Endothelial cell of umbilical vein (primary cell): ENCODE measurements around the gene KIAA0930. TPM values are rescaled to one million over a fixed set of nuclear protein-coding genes. Genes with fewer than 3 reads are reported as not detected.

Source experiments
- BruUV-seq: library from RNA; stranded (reverse); fragments of 400-500 nt; replicated peaks from 2 replicates; lab custom pipeline; 2021; lab: Mats Ljungman, UMichigan
- CTCF ChIA-PET: fragments of 300-600, 350-600 bp; sonication (Branson Sonifier 250); formaldehyde crosslinking; loops from one replicate; lab custom pipeline; 2021; ENCODE audit warnings: antibody characterized with exemption, inconsistent platforms; lab: Charles Lee
- POLR2A ChIA-PET: fragments of 300-600, 350-600 bp; sonication (Branson Sonifier 250); formaldehyde crosslinking; loops from one replicate; lab custom pipeline; 2021; ENCODE audit warnings: antibody characterized with exemption, inconsistent platforms; lab: Charles Lee
- DNase-seq: peaks from one replicate; pipeline ENCODE4 v3.0.0-alpha.2; 2011; ENCODE audit warnings: low read depth, low spot score
- FAIRE-seq: peaks from 2 replicates; lab custom pipeline; 2011; peaks lifted over from hg19 to GRCh38; lab: Jason Lieb, UNC
- H2AFZ ChIP-seq: 2 replicates; pipeline ENCODE4 v1.6.0; 2012; ENCODE audit warnings: low read depth, low read length, control low read depth, inconsistent platforms
- H3K27ac ChIP-seq: 2 replicates; pipeline ENCODE4 v1.5.1; 2011; ENCODE audit warnings: low read depth, mild to moderate bottlenecking, control low read depth, low read length, moderate library complexity; ENCODE audit not compliant: insufficient read depth
- H3K27me3 ChIP-seq, 2 experiments: 2 replicates each; pipeline versions ENCODE4 v1.6.0 to v1.6.1; 2011; ENCODE audit warnings: low read length in 2 of 2, mixed read lengths in 1 of 2; ENCODE audit not compliant: control insufficient read depth in 2 of 2, insufficient read depth in 2 of 2
- H3K36me3 ChIP-seq, 2 experiments: 2 replicates in 1 of 2; 3 replicates in 1 of 2; pipeline ENCODE4 v1.5.1; 2011; ENCODE audit warnings: low read length in 2 of 2, mild to moderate bottlenecking in 1 of 2, moderate library complexity in 1 of 2; ENCODE audit not compliant: control insufficient read depth in 2 of 2, insufficient read depth in 2 of 2; ENCODE audit errors: extremely low read depth in 1 of 2
- H3K4me1 ChIP-seq: 3 replicates; pipeline ENCODE4 v1.5.1; 2011; ENCODE audit warnings: mild to moderate bottlenecking, low read length; ENCODE audit not compliant: control insufficient read depth, insufficient read depth; ENCODE audit errors: extremely low read depth
- H3K4me2 ChIP-seq: 2 replicates; pipeline ENCODE4 v1.6.1; 2011; ENCODE audit warnings: low read length, control low read depth, mixed read lengths; ENCODE audit not compliant: insufficient read depth
- H3K4me3 ChIP-seq, 3 experiments: fragments of 200-600 bp in 1 of 3; sonication (generic), shearing (Covaris generic) in 1 of 3; replicated peaks in 1 of 3; 2 replicates each; pipeline ENCODE4 v1.5.1; 2011 to 2016; ENCODE audit warnings: control low read depth in 3 of 3, low read length in 3 of 3, mild to moderate bottlenecking in 2 of 3, inconsistent platforms in 1 of 3, low read depth in 1 of 3, moderate library complexity in 1 of 3; ENCODE audit not compliant: insufficient read depth in 1 of 3
- H3K79me2 ChIP-seq: 2 replicates; pipeline ENCODE4 v1.6.0; 2012; ENCODE audit warnings: low read length, inconsistent platforms; ENCODE audit not compliant: control insufficient read depth, insufficient read depth
- H3K9ac ChIP-seq: replicated peaks from 2 replicates; pipeline ENCODE3; 2011; ENCODE audit warnings: low read length, control low read depth; ENCODE audit not compliant: insufficient read depth; ENCODE audit errors: extremely low read depth
- H3K9me1 ChIP-seq: replicated peaks from 3 replicates; pipeline ENCODE4 v1.6.0; 2011; ENCODE audit warnings: mild to moderate bottlenecking, low read length; ENCODE audit not compliant: control insufficient read depth, insufficient read depth; ENCODE audit errors: extremely low read depth
- H3K9me3 ChIP-seq: replicated peaks from 2 replicates; pipeline ENCODE4 v1.5.1; 2012; ENCODE audit warnings: low read length, inconsistent platforms; ENCODE audit not compliant: control insufficient read depth, insufficient read depth
- H4K20me1 ChIP-seq: replicated peaks from 2 replicates; pipeline ENCODE3; 2011; ENCODE audit warnings: mild to moderate bottlenecking, low read length; ENCODE audit not compliant: control insufficient read depth, insufficient read depth; ENCODE audit errors: extremely low read depth
- CTCF ChIP-seq, 2 donors: IDR thresholded peaks; 1 replicate in 1 of 2; 2 replicates in 1 of 2; pipeline ENCODE4 v1.5.1; 2011; ENCODE audit warnings: low read length in 2 of 2, mild to moderate bottlenecking in 2 of 2, moderate library complexity in 2 of 2, control low read depth in 1 of 2, inconsistent platforms in 1 of 2, low read depth in 1 of 2; ENCODE audit not compliant: insufficient read depth in 1 of 2; ENCODE audit errors: extremely low read depth in 1 of 2
- EZH2 ChIP-seq: IDR thresholded peaks from 2 replicates; pipeline ENCODE4 v1.6.1; 2012; ENCODE audit warnings: borderline replicate concordance, low read depth, mild to moderate bottlenecking, moderate library complexity, low read length, inconsistent platforms; ENCODE audit not compliant: severe bottlenecking
- FOS ChIP-seq: IDR thresholded peaks from 2 replicates; pipeline ENCODE4 v1.6.1; 2011; ENCODE audit warnings: mild to moderate bottlenecking, low read length, moderate library complexity, borderline replicate concordance; ENCODE audit not compliant: insufficient read depth
- GATA2 ChIP-seq: IDR thresholded peaks from 2 replicates; pipeline ENCODE4 v1.7.0; 2011; ENCODE audit warnings: low read depth, mild to moderate bottlenecking, moderate library complexity, mixed read lengths, low read length; ENCODE audit not compliant: insufficient read length, insufficient read depth
- JUN ChIP-seq: IDR thresholded peaks from 2 replicates; pipeline ENCODE4 v1.6.1; 2011; ENCODE audit warnings: borderline replicate concordance, low read depth; ENCODE audit not compliant: insufficient read length, insufficient read depth
- MAX ChIP-seq: IDR thresholded peaks from 2 replicates; pipeline ENCODE4 v1.6.1; 2011; ENCODE audit not compliant: insufficient read depth, insufficient read length
- MYC ChIP-seq: IDR thresholded peaks from one replicate; pipeline ENCODE4 v1.6.1; 2011; ENCODE audit warnings: mild to moderate bottlenecking, low read depth, low read length
- POLR2A ChIP-seq: IDR thresholded peaks from 2 replicates; pipeline ENCODE4 v1.6.1; 2012; ENCODE audit warnings: low read depth, mild to moderate bottlenecking, control low read depth, low read length
- POLR2AphosphoS5 ChIP-seq: IDR thresholded peaks from 2 replicates; pipeline ENCODE4 v1.6.1; 2012; ENCODE audit warnings: low read depth, mild to moderate bottlenecking, control low read depth, low read length, moderate library complexity; ENCODE audit not compliant: insufficient read depth
- dilution Hi-C: fragments of 300-500 bp; cut with MboI; formaldehyde crosslinking; loops from one replicate; pipeline ENCODE4 v1.15.0; 2019; ENCODE audit warnings: low sequenced_read_pairs; ENCODE audit not compliant: extremely low pct_ligation_motif_present
- intact Hi-C: fragments of 100-400 bp; cut with micrococcal nuclease; formaldehyde crosslinking; loops from one replicate; pipeline ENCODE4 v1.10.0; 2022
- polyA plus RNA-seq, 4 experiments: library from polyadenylated mRNA; depleted of rRNA in 3 of 4; stranded (reverse) in 3 of 4; unstranded in 1 of 4; fragments of >200 nt; gene quantifications; 2 replicates each; pipeline versions ENCODE4 v1.2.1 to v1.2.3, GENCODE V29; 2011 to 2012; ENCODE audit warnings: missing spikeins in 1 of 4
- total RNA-seq: library from RNA; stranded (reverse); gene quantifications from 2 replicates; pipeline ENCODE4 v1.2.3, GENCODE V29; 2021

The KIAA0930 gene
- total and polyA plus RNA-seq, 2 donors (not counting 3 experiments of a cell fraction or from before 2014, with no cell fraction given), result 37.9 to 53.6 TPM

DNA sequence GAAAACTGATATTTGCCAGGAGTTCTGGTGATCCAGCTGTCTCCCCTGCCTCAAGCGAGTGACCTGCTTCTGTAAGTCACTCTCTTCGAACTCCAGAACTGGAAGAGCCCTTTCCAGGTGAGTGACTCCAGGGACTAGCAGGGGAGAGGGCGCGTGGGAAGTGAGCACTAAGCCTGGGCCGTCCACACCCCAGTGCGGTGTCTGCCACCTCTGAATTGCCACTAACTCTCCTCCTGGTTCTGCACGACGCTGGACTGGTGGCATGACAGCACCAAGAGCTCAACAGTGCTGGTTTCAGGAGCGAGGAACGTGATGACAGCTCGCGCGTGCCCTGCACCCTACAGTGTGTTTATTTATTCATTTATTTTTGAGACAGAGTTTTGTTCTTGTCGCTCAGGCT, 22.9 kb downstream of the KIAA0930 start:
- Histone ChIP-seq H2AFZ (no peak overlapping the region), H3K9ac (no peak overlapping the region), H3K9me3 (no peaks in the 10 kb centered on the region), H3K4me3 (no peak overlapping the region), H4K20me1 (no peaks in the 10 kb centered on the region), H3K9me1 (no peaks in the 10 kb centered on the region), H3K79me2 (no peaks in the 10 kb centered on the region), H3K4me1 (peaks cover 13% of the 10 kb centered on the region), H3K4me2 (no peak overlapping the region), H3K36me3 (no peaks in the 10 kb centered on the region), H3K27me3 (no peaks in the 10 kb centered on the region), H3K27ac (no peak overlapping the region)
- BruUV-seq, result no TSS peak
- ChIA-PET CTCF (interaction anchor here (4.4 kb wide), 1 partner anchor 9 kb away, joined by 22 read pairs; no protein-coding TSS in a partner anchor), POLR2A (no interaction called here)
- DNase-seq (no peak), FAIRE-seq (no peak)
- dilution Hi-C loops, result no loop called here
- intact Hi-C loops, result no loop called here
- TF ChIP-seq POLR2AphosphoS5 (no peak), FOS (no peak), MAX (no peak), GATA2 (no peak), MYC (no peak), EZH2 (no peak), JUN (no peak), POLR2A (no peak), CTCF (IDR thresholded peaks at IDR 0.05; ENCODE audit: extremely low read depth in 1 of 2, insufficient read depth in 1 of 2, low read depth in 1 of 2, low read length in 2 of 2) (no peak)
